ENCODE measurements around the gene GPR173.

Gene GPR173

GRCh38 chrX:53039236-53039635 is 9.4 kb upstream of the GPR173 start:
- Histone ChIP-seq H2AFZ (no peak overlapping the region), H3K4me2 (ENCODE audit: low read length) (no peak overlapping the region), H3K4me3 (ENCODE audit: low read depth, low read length) (no peak overlapping the region)

DNA sequence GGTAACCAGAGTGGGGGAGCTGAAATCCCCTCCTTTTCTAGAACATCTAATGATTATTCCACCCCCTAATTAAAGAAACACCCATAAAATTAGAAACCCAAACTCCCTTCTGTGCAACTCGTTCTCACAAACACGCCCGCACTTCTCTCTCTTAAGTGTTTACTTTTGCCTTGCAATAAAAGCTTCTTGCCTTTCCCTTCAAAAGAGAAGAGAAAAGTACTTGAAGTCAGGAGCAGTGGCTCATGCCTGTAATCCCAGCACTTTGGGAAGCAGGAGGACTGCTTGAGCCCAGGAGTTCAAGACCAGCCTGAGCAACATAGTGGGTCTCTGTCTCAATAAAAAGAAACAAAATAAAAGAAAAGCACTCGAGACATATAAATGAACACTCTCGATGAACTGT is 3.6 kb upstream of the GPR173 start:
- Histone ChIP-seq H3K9me3 (ENCODE audit: control insufficient read depth, low read length) (no peaks in the 10 kb centered on the region), H3K9ac (no peak overlapping the region), H3K4me1 (no peaks in the 10 kb centered on the region), H3K36me3 (ENCODE audit: control insufficient read depth, insufficient read depth, low read length) (no peaks in the 10 kb centered on the region), H3K27ac (no peak overlapping the region), H2AFZ (no peak overlapping the region), H3K79me2 (no peaks in the 10 kb centered on the region), H3K27me3 (ENCODE audit: control insufficient read depth, insufficient read depth, low read length) (no peaks in the 10 kb centered on the region), H3K4me3 (ENCODE audit: low read depth, low read length) (no peak overlapping the region), H3K4me2 (ENCODE audit: low read length) (no peak overlapping the region)
- TF ChIP-seq, protein P1, sequence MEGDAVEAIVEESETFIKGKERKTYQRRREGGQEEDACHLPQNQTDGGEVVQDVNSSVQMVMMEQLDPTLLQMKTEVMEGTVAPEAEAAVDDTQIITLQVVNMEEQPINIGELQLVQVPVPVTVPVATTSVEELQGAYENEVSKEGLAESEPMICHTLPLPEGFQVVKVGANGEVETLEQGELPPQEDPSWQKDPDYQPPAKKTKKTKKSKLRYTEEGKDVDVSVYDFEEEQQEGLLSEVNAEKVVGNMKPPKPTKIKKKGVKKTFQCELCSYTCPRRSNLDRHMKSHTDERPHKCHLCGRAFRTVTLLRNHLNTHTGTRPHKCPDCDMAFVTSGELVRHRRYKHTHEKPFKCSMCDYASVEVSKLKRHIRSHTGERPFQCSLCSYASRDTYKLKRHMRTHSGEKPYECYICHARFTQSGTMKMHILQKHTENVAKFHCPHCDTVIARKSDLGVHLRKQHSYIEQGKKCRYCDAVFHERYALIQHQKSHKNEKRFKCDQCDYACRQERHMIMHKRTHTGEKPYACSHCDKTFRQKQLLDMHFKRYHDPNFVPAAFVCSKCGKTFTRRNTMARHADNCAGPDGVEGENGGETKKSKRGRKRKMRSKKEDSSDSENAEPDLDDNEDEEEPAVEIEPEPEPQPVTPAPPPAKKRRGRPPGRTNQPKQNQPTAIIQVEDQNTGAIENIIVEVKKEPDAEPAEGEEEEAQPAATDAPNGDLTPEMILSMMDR (IDR thresholded peaks at IDR 0.05): no peak

More at GRCh38 chrX:53039236-53039635, 9.4 kb upstream of the GPR173 start:
- no peaks in the 10 kb centered on the region for H3K4me1 ChIP-seq
- H3K27ac ChIP-seq: no peak overlapping the region
- H3K9ac ChIP-seq: no peak overlapping the region
- no peaks in the 10 kb centered on the region for H3K9me3 ChIP-seq (ENCODE audit: control insufficient read depth, low read length)
- TF ChIP-seq, protein P1 (IDR thresholded peaks at IDR 0.05): no peak
- H3K36me3 ChIP-seq (ENCODE audit: control insufficient read depth, insufficient read depth, low read length): no peaks in the 10 kb centered on the region
- no peaks in the 10 kb centered on the region for H3K27me3 ChIP-seq (ENCODE audit: control insufficient read depth, insufficient read depth, low read length)
- H3K79me2 ChIP-seq: no peaks in the 10 kb centered on the region

DNA sequence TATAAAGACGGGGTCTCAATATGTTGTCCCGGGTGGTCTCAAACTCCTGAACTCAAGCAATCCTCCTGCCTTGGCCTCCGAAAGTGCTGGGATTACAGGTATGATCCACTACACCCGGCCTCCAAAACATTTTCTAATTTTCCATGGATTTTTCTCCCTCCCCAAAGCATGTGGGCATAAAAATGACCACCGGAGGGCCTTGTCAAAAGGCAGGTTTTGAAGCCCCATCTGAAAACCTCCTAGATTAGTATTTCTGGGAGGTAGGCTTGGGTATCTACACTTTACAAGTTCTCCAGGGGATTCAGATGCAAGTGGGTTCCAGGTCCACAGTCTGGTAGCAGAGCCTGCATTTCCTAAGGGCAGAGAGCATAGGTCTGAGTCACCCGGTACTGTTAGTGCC is 1.4 kb upstream of the GPR173 start:
- Histone ChIP-seq H3K36me3 (ENCODE audit: control insufficient read depth, insufficient read depth, low read length) (no peaks in the 10 kb centered on the region), H3K79me2 (no peaks in the 10 kb centered on the region), H3K4me2 (ENCODE audit: low read length) (no peak overlapping the region), H3K4me3 (ENCODE audit: low read depth, low read length) (no peak overlapping the region), H3K27ac (no peak overlapping the region), H3K9ac (no peak overlapping the region), H2AFZ (no peak overlapping the region), H3K4me1 (no peaks in the 10 kb centered on the region), H3K9me3 (ENCODE audit: control insufficient read depth, low read length) (no peaks in the 10 kb centered on the region), H3K27me3 (ENCODE audit: control insufficient read depth, insufficient read depth, low read length) (no peaks in the 10 kb centered on the region)
- TF ChIP-seq, protein P1 (IDR thresholded peaks at IDR 0.05): no peak

GRCh38 chrX:53049127-53049517 is 533 bp downstream of the GPR173 start:
- H3K9ac ChIP-seq: no peak overlapping the region
- no peak overlapping the region for H3K27ac ChIP-seq
- no peak overlapping the region for H3K4me3 ChIP-seq (ENCODE audit: low read depth, low read length)
- H3K9me3 ChIP-seq (ENCODE audit: control insufficient read depth, low read length): no peaks in the 10 kb centered on the region
- no peaks in the 10 kb centered on the region for H3K79me2 ChIP-seq
- no peaks in the 10 kb centered on the region for H3K4me1 ChIP-seq
- peak overlapping the region; percentile 28 for H2AFZ ChIP-seq
- TF ChIP-seq, protein P1 (IDR thresholded peaks at IDR 0.05): no peak
- H3K27me3 ChIP-seq (ENCODE audit: control insufficient read depth, insufficient read depth, low read length): no peaks in the 10 kb centered on the region
- H3K4me2 ChIP-seq (ENCODE audit: low read length): no peak overlapping the region
- no peaks in the 10 kb centered on the region for H3K36me3 ChIP-seq (ENCODE audit: control insufficient read depth, insufficient read depth, low read length)

GRCh38 chrX:53050841-53051240 is 2.3 kb downstream of the GPR173 start:
- no peaks in the 10 kb centered on the region for H3K4me1 ChIP-seq
- H3K79me2 ChIP-seq: no peaks in the 10 kb centered on the region
- H3K27me3 ChIP-seq (ENCODE audit: control insufficient read depth, insufficient read depth, low read length): no peaks in the 10 kb centered on the region
- no peak overlapping the region for H3K4me3 ChIP-seq (ENCODE audit: low read depth, low read length)
- no peak overlapping the region for H3K27ac ChIP-seq
- no peak overlapping the region for H2AFZ ChIP-seq
- TF ChIP-seq, protein P1 (IDR thresholded peaks at IDR 0.05): no peak
- H3K36me3 ChIP-seq (ENCODE audit: control insufficient read depth, insufficient read depth, low read length): no peaks in the 10 kb centered on the region
- H3K9me3 ChIP-seq (ENCODE audit: control insufficient read depth, low read length): no peaks in the 10 kb centered on the region
- no peak overlapping the region for H3K4me2 ChIP-seq (ENCODE audit: low read length)
- no peak overlapping the region for H3K9ac ChIP-seq

Data from parathyroid adenoma (tissue), 2 donors.